Parathyroid adenoma (tissue), 2 donors: ENCODE results near the gene TLCD5.

Experiments used
- H2AFZ ChIP-seq: fragments of 300-600 bp; sonication (generic); one replicate; pipeline ENCODE4 v1.7.0; 2017; ENCODE audit warnings: antibody characterized with exemption, mild to moderate bottlenecking
- H3K27ac ChIP-seq: fragments of 300-600 bp; sonication (generic); one replicate; pipeline ENCODE4 v1.7.0; 2017
- H3K27me3 ChIP-seq: fragments of 300-600 bp; sonication (generic); one replicate; pipeline ENCODE4 v1.7.0; 2017; ENCODE audit warnings: low read length; ENCODE audit not compliant: control insufficient read depth, insufficient read depth
- H3K36me3 ChIP-seq: fragments of 300-600 bp; sonication (generic); one replicate; pipeline ENCODE4 v1.7.0; 2017; ENCODE audit warnings: low read length; ENCODE audit not compliant: control insufficient read depth, insufficient read depth
- H3K4me1 ChIP-seq: fragments of 300-600 bp; sonication (generic); one replicate; pipeline ENCODE4 v1.7.0; 2017; ENCODE audit warnings: control low read depth
- H3K4me2 ChIP-seq: fragments of 300-600 bp; sonication (generic); one replicate; pipeline ENCODE4 v1.7.0; 2017; ENCODE audit warnings: low read length
- H3K4me3 ChIP-seq: fragments of 300-600 bp; sonication (generic); one replicate; pipeline ENCODE4 v1.7.0; 2017; ENCODE audit warnings: low read depth, low read length
- H3K79me2 ChIP-seq: fragments of 300-600 bp; sonication (generic); one replicate; pipeline ENCODE4 v1.7.0; 2017; ENCODE audit warnings: control low read depth
- H3K9ac ChIP-seq: fragments of 300-600 bp; sonication (generic); one replicate; pipeline ENCODE4 v1.7.0; 2017; ENCODE audit warnings: mild to moderate bottlenecking
- H3K9me3 ChIP-seq: fragments of 300-600 bp; sonication (generic); one replicate; pipeline ENCODE4 v1.7.0; 2017; ENCODE audit warnings: low read length; ENCODE audit not compliant: control insufficient read depth
- CTCF ChIP-seq: fragments of 300-600 bp; sonication (generic); IDR thresholded peaks from one replicate; pipeline ENCODE4 v1.7.0; 2017; ENCODE audit warnings: antibody characterized with exemption, mild to moderate bottlenecking
- donor health status: primary hyperparathyroidism.

Gene TLCD5

GRCh38 chr11:120376547-120377182 lies 51.6 kb downstream of the TLCD5 start:
- Histone ChIP-seq H3K36me3 (no peaks in the 10 kb centered on the region), H3K9ac (no peak overlapping the region), H3K9me3 (no peaks in the 10 kb centered on the region), H3K4me1 (no peaks in the 10 kb centered on the region), H3K4me2 (no peak overlapping the region), H3K27ac (no peak overlapping the region), H2AFZ (no peak overlapping the region), H3K27me3 (no peaks in the 10 kb centered on the region), H3K4me3 (no peak overlapping the region), H3K79me2 (peaks cover 15% of the 10 kb centered on the region)
- TF ChIP-seq CTCF = no peak

- no peaks in the 10 kb centered on the region for H3K36me3 ChIP-seq
- H3K4me1 ChIP-seq = no peaks in the 10 kb centered on the region
Observed at GRCh38 chr11:120378474-120378873, 53.4 kb downstream of the TLCD5 start.

GRCh38 chr11:120381401-120381800 lies 56.3 kb downstream of the TLCD5 start:
- H3K4me1 ChIP-seq = peaks cover 7% of the 10 kb centered on the region
- H3K4me3 ChIP-seq = no peak overlapping the region
- H2AFZ ChIP-seq = no peak overlapping the region
- H3K9me3 ChIP-seq = no peaks in the 10 kb centered on the region
- H3K9ac ChIP-seq = no peak overlapping the region
- no peak overlapping the region for H3K27ac ChIP-seq
- H3K27me3 ChIP-seq = no peaks in the 10 kb centered on the region
- no peak overlapping the region for H3K4me2 ChIP-seq
- no peaks in the 10 kb centered on the region for H3K36me3 ChIP-seq
- no peak for TF ChIP-seq CTCF
- peaks cover 22% of the 10 kb centered on the region for H3K79me2 ChIP-seq

More at GRCh38 chr11:120378474-120378873, 53.4 kb downstream of the TLCD5 start:
- Histone ChIP-seq H3K4me2 (no peak overlapping the region), H3K27ac (no peak overlapping the region), H3K27me3 (no peaks in the 10 kb centered on the region), H3K4me3 (no peak overlapping the region), H3K9ac (no peak overlapping the region), H3K79me2 (peaks cover 20% of the 10 kb centered on the region), H3K9me3 (no peaks in the 10 kb centered on the region), H2AFZ (no peak overlapping the region)
- TF ChIP-seq CTCF = no peak
